H1 (cell line): Measurements from ENCODE around the gene ELAPOR1. TPM values are rescaled to one million over a fixed set of nuclear protein-coding genes. Genes with fewer than 3 reads are reported as not detected.

Source experiments
- CTCF ChIA-PET: fragments of 300-600 bp; sonication (Branson Sonifier 250); formaldehyde crosslinking; loops from one replicate; lab custom pipeline; 2021; ENCODE audit not compliant: partially characterized antibody; lab: Charles Lee
- POLR2A ChIA-PET: fragments of 300-600 bp; sonication (Branson Sonifier 250); formaldehyde crosslinking; loops from one replicate; lab custom pipeline; 2021; ENCODE audit warnings: inconsistent platforms; ENCODE audit not compliant: partially characterized antibody; lab: Charles Lee
- DNase-seq, 2 experiments: peaks; one replicate each; pipeline versions ENCODE4 v3.0.0 to v3.0.0-alpha.2; 2010 to 2022; ENCODE audit warnings: low spot score in 2 of 2, low read depth in 1 of 2, mixed read lengths in 1 of 2
- FAIRE-seq: peaks from 2 replicates; lab custom pipeline; 2011; peaks lifted over from hg19 to GRCh38; lab: Jason Lieb, UNC
- H2AFZ ChIP-seq: 2 replicates; pipeline ENCODE4 v1.8.1; 2012; ENCODE audit warnings: low read length, inconsistent platforms
- H2AK5ac ChIP-seq: 2 replicates; pipeline ENCODE4 v1.6.1; 2013; ENCODE audit warnings: low read depth, low read length
- H2BK120ac ChIP-seq: replicated peaks from 2 replicates; pipeline ENCODE3; 2013; ENCODE audit warnings: low read depth, low read length, inconsistent platforms
- H2BK12ac ChIP-seq: 2 replicates; pipeline ENCODE4 v1.6.1; 2013; ENCODE audit warnings: low read depth, low read length
- H2BK15ac ChIP-seq: 2 replicates; pipeline ENCODE4 v1.6.1; 2013; ENCODE audit warnings: low read length
- H2BK20ac ChIP-seq: 2 replicates; pipeline ENCODE4 v1.6.1; 2013; ENCODE audit warnings: low read length
- H2BK5ac ChIP-seq: 2 replicates; pipeline ENCODE4 v1.6.1; 2013; ENCODE audit warnings: low read depth, low read length
- H3K14ac ChIP-seq: 2 replicates; pipeline ENCODE4 v1.6.1; 2013; ENCODE audit warnings: inconsistent platforms; ENCODE audit not compliant: insufficient read length
- H3K18ac ChIP-seq: 2 replicates; pipeline ENCODE4 v1.6.1; 2013; ENCODE audit warnings: low read length; ENCODE audit errors: extremely low read depth
- H3K23ac ChIP-seq: 2 replicates; pipeline ENCODE4 v1.6.1; 2013; ENCODE audit warnings: inconsistent platforms; ENCODE audit not compliant: insufficient read length
- H3K23me2 ChIP-seq: 2 replicates; pipeline ENCODE4 v1.6.1; 2013; ENCODE audit warnings: low read depth, low read length
- H3K27ac ChIP-seq: 2 replicates; pipeline ENCODE4 v1.6.1; 2011; ENCODE audit warnings: low read depth, low read length, inconsistent platforms
- H3K27me3 ChIP-seq, 4 experiments: replicated peaks in 1 of 4; 1 replicate in 1 of 4; 2 replicates in 3 of 4; pipeline versions ENCODE4 v1.6.1 to v1.8.1; 2011 to 2013; ENCODE audit warnings: low read length in 3 of 4, mild to moderate bottlenecking in 3 of 4, inconsistent platforms in 2 of 4, mixed read lengths in 2 of 4, moderate library complexity in 1 of 4; ENCODE audit not compliant: control insufficient read depth in 3 of 4, insufficient read depth in 3 of 4; ENCODE audit errors: extremely low read depth in 1 of 4
- H3K36me3 ChIP-seq, 4 experiments: 2 replicates each; pipeline versions ENCODE4 v1.6.1 to v1.8.1; 2011 to 2013; ENCODE audit warnings: mild to moderate bottlenecking in 4 of 4, low read length in 3 of 4, moderate library complexity in 2 of 4, control low read depth in 1 of 4, inconsistent platforms in 1 of 4; ENCODE audit not compliant: insufficient read depth in 4 of 4, control insufficient read depth in 2 of 4
- H3K4ac ChIP-seq: replicated peaks from 2 replicates; pipeline ENCODE3; 2013; ENCODE audit warnings: low read length, low read depth, mixed read lengths, inconsistent platforms; ENCODE audit not compliant: insufficient read length
- H3K4me1 ChIP-seq, 4 experiments: replicated peaks in 1 of 4; 1 replicate in 1 of 4; 2 replicates in 3 of 4; pipeline versions ENCODE4 v1.6.1 to v1.8.1; 2011 to 2013; ENCODE audit warnings: low read length in 3 of 4, inconsistent platforms in 2 of 4, mixed read lengths in 1 of 4; ENCODE audit not compliant: insufficient read depth in 4 of 4, control insufficient read depth in 3 of 4
- H3K4me2 ChIP-seq, 2 experiments: 2 replicates each; pipeline versions ENCODE4 v1.6.1 to v1.8.1; 2011 to 2013; ENCODE audit warnings: low read depth in 2 of 2, low read length in 2 of 2, control low read depth in 1 of 2, inconsistent platforms in 1 of 2, mild to moderate bottlenecking in 1 of 2; ENCODE audit not compliant: insufficient read depth in 1 of 2
- H3K4me3 ChIP-seq, 4 experiments: fragments of 200-600, 300-600 bp in 1 of 4; sonication (generic), shearing (Covaris generic), sonication (Bioruptor Twin) in 1 of 4; 2 replicates each; pipeline versions ENCODE4 v1.5.1 to v1.8.1; 2011 to 2016; ENCODE audit warnings: low read length in 4 of 4, low read depth in 3 of 4, control low read depth in 2 of 4, inconsistent platforms in 2 of 4, mild to moderate bottlenecking in 2 of 4, mixed read lengths in 1 of 4, moderate library complexity in 1 of 4; ENCODE audit not compliant: insufficient read depth in 2 of 4; ENCODE audit errors: extremely low read depth in 1 of 4
- H3K56ac ChIP-seq: replicated peaks from 2 replicates; pipeline ENCODE3; 2013; ENCODE audit warnings: low read depth, mild to moderate bottlenecking, mixed read lengths, low read length, inconsistent platforms; ENCODE audit not compliant: insufficient read length
- H3K79me1 ChIP-seq: 2 replicates; pipeline ENCODE4 v1.6.1; 2013; ENCODE audit warnings: low read depth, low read length, control low read depth
- H3K79me2 ChIP-seq, 2 experiments: 2 replicates each; pipeline versions ENCODE4 v1.6.1 to v1.8.1; 2012 to 2013; ENCODE audit warnings: low read length in 2 of 2, mild to moderate bottlenecking in 2 of 2, inconsistent platforms in 1 of 2; ENCODE audit not compliant: insufficient read depth in 2 of 2, control insufficient read depth in 1 of 2
- H3K9ac ChIP-seq, 4 experiments: replicated peaks in 1 of 4; 1 replicate in 1 of 4; 2 replicates in 3 of 4; pipeline versions ENCODE4 v1.6.1 to v1.8.1; 2011 to 2013; ENCODE audit warnings: low read depth in 3 of 4, low read length in 3 of 4, control low read depth in 2 of 4, mild to moderate bottlenecking in 2 of 4, moderate library complexity in 2 of 4, inconsistent platforms in 1 of 4; ENCODE audit errors: extremely low read depth in 1 of 4
- H3K9me3 ChIP-seq, 2 experiments: 2 replicates each; pipeline versions ENCODE4 v1.6.1 to v1.8.1; 2012 to 2013; ENCODE audit warnings: mild to moderate bottlenecking in 2 of 2, moderate library complexity in 2 of 2, control low read depth in 1 of 2, inconsistent platforms in 1 of 2, low read depth in 1 of 2, low read length in 1 of 2, mixed read lengths in 1 of 2; ENCODE audit not compliant: insufficient read depth in 2 of 2
- H4K20me1 ChIP-seq, 2 experiments: replicated peaks in 1 of 2; 2 replicates each; pipeline versions ENCODE3 to v1.8.1; 2011 to 2013; ENCODE audit warnings: inconsistent platforms in 2 of 2, low read length in 2 of 2, mild to moderate bottlenecking in 1 of 2; ENCODE audit not compliant: insufficient read depth in 2 of 2, control insufficient read depth in 1 of 2
- H4K5ac ChIP-seq: 2 replicates; pipeline ENCODE4 v1.6.1; 2013; ENCODE audit warnings: low read length, low read depth, mixed read lengths, inconsistent platforms; ENCODE audit not compliant: insufficient read length
- H4K8ac ChIP-seq: 2 replicates; pipeline ENCODE4 v1.8.0; 2013; ENCODE audit warnings: mild to moderate bottlenecking, moderate library complexity, low read length, inconsistent platforms; ENCODE audit not compliant: insufficient read depth; ENCODE audit errors: extremely low read depth
- H4K91ac ChIP-seq: replicated peaks from 2 replicates; pipeline ENCODE3; 2013; ENCODE audit warnings: low read length, mixed read lengths, inconsistent platforms; ENCODE audit not compliant: insufficient read length
- CBX8 ChIP-seq: fragments of 300-800, 300-1000 bp; sonication (generic); IDR thresholded peaks from 2 replicates; pipeline ENCODE4 v1.7.1; 2016; ENCODE audit warnings: low read depth, low read length, borderline replicate concordance
- CHD1 ChIP-seq: IDR thresholded peaks from 2 replicates; pipeline ENCODE4 v1.6.1; 2012; ENCODE audit warnings: low read depth, low read length, improper control_type of control experiment
- CHD2 ChIP-seq: IDR thresholded peaks from 2 replicates; pipeline ENCODE4 v1.6.1; 2012; ENCODE audit warnings: low read length, improper control_type of control experiment
- CTCF ChIP-seq, 3 experiments: IDR thresholded peaks; 1 replicate in 2 of 3; 2 replicates in 1 of 3; pipeline versions ENCODE4 v1.5.1 to v1.6.1; 2011; ENCODE audit warnings: low read length in 3 of 3, mild to moderate bottlenecking in 3 of 3, inconsistent platforms in 2 of 3, low read depth in 1 of 3, moderate library complexity in 1 of 3; ENCODE audit not compliant: insufficient read depth in 1 of 3; ENCODE audit errors: control extremely low read depth in 1 of 3
- FOSL1 ChIP-seq: IDR thresholded peaks from 2 replicates; pipeline ENCODE4 v1.6.1; 2011; ENCODE audit warnings: mild to moderate bottlenecking, low read depth, low read length, moderate library complexity; ENCODE audit not compliant: insufficient read depth
- GTF2F1 ChIP-seq: IDR thresholded peaks from 2 replicates; pipeline ENCODE4 v1.6.1; 2012; ENCODE audit warnings: low read depth, low read length, improper control_type of control experiment, borderline replicate concordance
- KDM5A ChIP-seq: fragments of 200-600 bp; IDR thresholded peaks from 2 replicates; pipeline ENCODE4 v1.7.1; 2012; ENCODE audit warnings: mild to moderate bottlenecking, low read length, inconsistent platforms, mixed read lengths
- MAX ChIP-seq: IDR thresholded peaks from 2 replicates; pipeline ENCODE4 v1.6.1; 2012; ENCODE audit warnings: inconsistent platforms
- NANOG ChIP-seq: IDR thresholded peaks from 2 replicates; pipeline ENCODE4 v1.6.1; 2011; ENCODE audit warnings: low read length, low read depth, mild to moderate bottlenecking, inconsistent platforms; ENCODE audit not compliant: insufficient read depth, poor library complexity, severe bottlenecking
- RBBP5 ChIP-seq: IDR thresholded peaks from 2 replicates; pipeline ENCODE4 v1.7.1; 2012; ENCODE audit warnings: low read depth, mild to moderate bottlenecking, inconsistent platforms, low read length, moderate library complexity, borderline replicate concordance
- RXRA ChIP-seq: IDR thresholded peaks from 2 replicates; pipeline ENCODE4 v1.6.1; 2011; ENCODE audit warnings: low read depth, mild to moderate bottlenecking, low read length, moderate library complexity; ENCODE audit not compliant: insufficient read depth
- YY1 ChIP-seq: IDR thresholded peaks from 2 replicates; pipeline ENCODE4 v1.6.1; 2011; ENCODE audit warnings: low read depth, mild to moderate bottlenecking, low read length
- WGBS, 2 experiments: shearing (Covaris generic) in 1 of 2; methylation state at CpG; one replicate each; pipeline versions ENCODE4 v1.1.6 to v1.1.7; 2013 to 2015; ENCODE audit warnings: low lambda C conversion rate in 2 of 2, mixed read lengths in 2 of 2, inconsistent platforms in 1 of 2, low coverage in 1 of 2, missing lambda C conversion rate in 1 of 2; ENCODE audit not compliant: insufficient replicate concordance in 2 of 2, insufficient coverage in 1 of 2, insufficient read length in 1 of 2; ENCODE audit errors: extremely low coverage in 1 of 2, missing lambda C conversion rate in 1 of 2; 5-methylcytosine and 5-hydroxymethylcytosine counted together
- polyA plus RNA-seq, 7 experiments: library from polyadenylated mRNA; depleted of rRNA in 3 of 7; stranded (reverse) in 5 of 7; unstranded in 2 of 7; fragments of >200 nt in 5 of 7; fragments of 200-250 nt in 2 of 7; gene quantifications; 1 replicate in 5 of 7; 2 replicates in 1 of 7; 4 replicates in 1 of 7; pipeline versions ENCODE4 v1.2.1 to v1.2.3, GENCODE V29; 2011 to 2013; ENCODE audit warnings: missing spikeins in 2 of 7, mixed read lengths in 2 of 7
- total RNA-seq: library from RNA; stranded (reverse); fragmentation: NEBNext Ultra II Directional; extraction: Animal tissue kit (Norgen Biotek cat#: 25700); gene quantifications from 2 replicates; pipeline ENCODE4 v1.2.1, GENCODE V29; 2021

ELAPOR1 gene
- total and polyA plus RNA-seq, 2 of the 8 experiments (the other 6 are each of a cell fraction or from before 2014, with no cell fraction given) = 1.2 to 2.5 TPM

GRCh38 chr1:109120356-109120755, 6.4 kb downstream of the ELAPOR1 start:
- no peaks in the 10 kb centered on the region for H3K79me2 ChIP-seq
- H2BK120ac ChIP-seq = no peak overlapping the region
- H3K23me2 ChIP-seq = no peaks in the 10 kb centered on the region
- no peak overlapping the region for H3K56ac ChIP-seq
- H3K9ac ChIP-seq = no peak overlapping the region
- no peak overlapping the region for H2BK12ac ChIP-seq
- CTCF ChIA-PET = interaction anchor here (0.7 to 1.4 kb wide), 4 partner anchors 11 to 984 kb away, joined by 3 to 5 read pairs (median 4); no protein-coding TSS in a partner anchor
- H2BK15ac ChIP-seq = no peak overlapping the region
- POLR2A ChIA-PET = no interaction called here
- H4K91ac ChIP-seq = no peak overlapping the region
- no peaks in the 10 kb centered on the region for H3K9me3 ChIP-seq
- no peak overlapping the region for H3K27ac ChIP-seq
- no peak overlapping the region for H3K14ac ChIP-seq
- no peak overlapping the region for H3K4me3 ChIP-seq
- H3K4ac ChIP-seq = no peak overlapping the region
- H3K36me3 ChIP-seq = no peaks in the 10 kb centered on the region
- H4K20me1 ChIP-seq = no peaks in the 10 kb centered on the region
- DNase-seq (no peak), FAIRE-seq (no peak)
- no peak overlapping the region for H2BK5ac ChIP-seq
- no peak overlapping the region for H4K5ac ChIP-seq
- no peak overlapping the region for H2BK20ac ChIP-seq
- no peak overlapping the region for H4K8ac ChIP-seq
- H3K23ac ChIP-seq = no peak overlapping the region
- H3K4me2 ChIP-seq = no peak overlapping the region
- H2AK5ac ChIP-seq = no peak overlapping the region
- H3K18ac ChIP-seq = no peak overlapping the region
- H3K79me1 ChIP-seq = no peaks in the 10 kb centered on the region
- H2AFZ ChIP-seq = no peak overlapping the region
- WGBS, 2 experiments = 90% methylated on average over 5 of the region's 5 CpGs; no CpG with 5 or more reads in 1 of the 2 experiments
- no peaks in the 10 kb centered on the region for H3K4me1 ChIP-seq
- peaks cover 0 to 8% (median 4%) of the 10 kb centered on the region in 4 experiments; a peak in 3 of 7 replicates for H3K27me3 ChIP-seq
- TF ChIP-seq CTCF (IDR thresholded peaks at IDR 0.05; ENCODE audit: control extremely low read depth in 1 of 3, insufficient read depth in 1 of 3, low read depth in 1 of 3, low read length in 3 of 3) (no peak), KDM5A (no peak), GTF2F1 (no peak), RBBP5 (no peak), RXRA (no peak), FOSL1 (no peak), CBX8 (no peak), YY1 (no peak), NANOG (no peak), MAX (no peak), CHD2 (no peak), CHD1 (no peak)
